ENCODE measurements around the gene FAM229B.

- TF ChIP-seq CTCF (IDR thresholded peaks at IDR 0.05) (no peak), POLR2AphosphoS5 (IDR thresholded peaks at IDR 0.05) (no peak), POLR2A (IDR thresholded peaks at IDR 0.05; ENCODE audit: low read depth) (no peak)
Measured at GRCh38 chr6:112122756-112123155, 35.4 kb downstream of the FAM229B start.
